ENCODE measurements around the gene SDK2.

Gene SDK2

GRCh38 chr17:73541111-73541510 lies 103.1 kb downstream of the SDK2 start:
- no peaks in the 10 kb centered on the region for H3K79me2 ChIP-seq (ENCODE audit: control insufficient read depth, low read length)
- H3K9me3 ChIP-seq (ENCODE audit: control insufficient read depth, insufficient read depth, low read length): no peaks in the 10 kb centered on the region
- no peak overlapping the region for H3K4me2 ChIP-seq (ENCODE audit: low read length)
- no peak overlapping the region for H3K4me3 ChIP-seq (ENCODE audit: low read length)
- H3K27me3 ChIP-seq (ENCODE audit: control insufficient read depth, low read length): 0 out of 2 replicates have a peak, but pooled peaks cover 2% of the 10 kb centered on the region
- no peak overlapping the region for H3K27ac ChIP-seq (ENCODE audit: low read depth, low read length)
- no peak for TF ChIP-seq EZH2phosphoT487 (IDR thresholded peaks at IDR 0.05; ENCODE audit: borderline replicate concordance, low read length)
- TF ChIP-seq, protein P1, sequence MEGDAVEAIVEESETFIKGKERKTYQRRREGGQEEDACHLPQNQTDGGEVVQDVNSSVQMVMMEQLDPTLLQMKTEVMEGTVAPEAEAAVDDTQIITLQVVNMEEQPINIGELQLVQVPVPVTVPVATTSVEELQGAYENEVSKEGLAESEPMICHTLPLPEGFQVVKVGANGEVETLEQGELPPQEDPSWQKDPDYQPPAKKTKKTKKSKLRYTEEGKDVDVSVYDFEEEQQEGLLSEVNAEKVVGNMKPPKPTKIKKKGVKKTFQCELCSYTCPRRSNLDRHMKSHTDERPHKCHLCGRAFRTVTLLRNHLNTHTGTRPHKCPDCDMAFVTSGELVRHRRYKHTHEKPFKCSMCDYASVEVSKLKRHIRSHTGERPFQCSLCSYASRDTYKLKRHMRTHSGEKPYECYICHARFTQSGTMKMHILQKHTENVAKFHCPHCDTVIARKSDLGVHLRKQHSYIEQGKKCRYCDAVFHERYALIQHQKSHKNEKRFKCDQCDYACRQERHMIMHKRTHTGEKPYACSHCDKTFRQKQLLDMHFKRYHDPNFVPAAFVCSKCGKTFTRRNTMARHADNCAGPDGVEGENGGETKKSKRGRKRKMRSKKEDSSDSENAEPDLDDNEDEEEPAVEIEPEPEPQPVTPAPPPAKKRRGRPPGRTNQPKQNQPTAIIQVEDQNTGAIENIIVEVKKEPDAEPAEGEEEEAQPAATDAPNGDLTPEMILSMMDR (IDR thresholded peaks at IDR 0.05; ENCODE audit: low read depth, low read length, poor library complexity, severe bottlenecking): no peak
- no peaks in the 10 kb centered on the region for H4K20me1 ChIP-seq (ENCODE audit: control insufficient read depth, insufficient read depth, low read depth, low read length)
- H3K36me3 ChIP-seq (ENCODE audit: control insufficient read depth, low read length): no peaks in the 10 kb centered on the region
- no peaks in the 10 kb centered on the region for H3F3A ChIP-seq (ENCODE audit: control insufficient read depth, insufficient read depth)
- H3K4me1 ChIP-seq (ENCODE audit: control insufficient read depth, low read length): no peaks in the 10 kb centered on the region
- no peaks in the 10 kb centered on the region for H3K9me2 ChIP-seq (replicated peaks; ENCODE audit: control insufficient read depth, low read length)

GRCh38 chr17:73539166-73539565 lies 105.1 kb downstream of the SDK2 start:
- no peaks in the 10 kb centered on the region for H4K20me1 ChIP-seq (ENCODE audit: control insufficient read depth, insufficient read depth, low read depth, low read length)
- no peak overlapping the region for H3K27ac ChIP-seq (ENCODE audit: low read depth, low read length)
- 0 out of 2 replicates have a peak, but pooled peaks cover under 1% of the 10 kb centered on the region for H3K27me3 ChIP-seq (ENCODE audit: control insufficient read depth, low read length)
- TF ChIP-seq EZH2phosphoT487 (IDR thresholded peaks at IDR 0.05; ENCODE audit: borderline replicate concordance, low read length): no peak
- TF ChIP-seq, protein P1 (IDR thresholded peaks at IDR 0.05; ENCODE audit: low read depth, low read length, poor library complexity, severe bottlenecking): no peak
- no peaks in the 10 kb centered on the region for H3K9me2 ChIP-seq (replicated peaks; ENCODE audit: control insufficient read depth, low read length)
- H3K79me2 ChIP-seq (ENCODE audit: control insufficient read depth, low read length): no peaks in the 10 kb centered on the region
- H3F3A ChIP-seq (ENCODE audit: control insufficient read depth, insufficient read depth): no peaks in the 10 kb centered on the region
- H3K36me3 ChIP-seq (ENCODE audit: control insufficient read depth, low read length): no peaks in the 10 kb centered on the region
- H3K9me3 ChIP-seq (ENCODE audit: control insufficient read depth, insufficient read depth, low read length): no peaks in the 10 kb centered on the region
- no peaks in the 10 kb centered on the region for H3K4me1 ChIP-seq (ENCODE audit: control insufficient read depth, low read length)
- H3K4me3 ChIP-seq (ENCODE audit: low read length): no peak overlapping the region
- H3K4me2 ChIP-seq (ENCODE audit: low read length): no peak overlapping the region

DNA sequence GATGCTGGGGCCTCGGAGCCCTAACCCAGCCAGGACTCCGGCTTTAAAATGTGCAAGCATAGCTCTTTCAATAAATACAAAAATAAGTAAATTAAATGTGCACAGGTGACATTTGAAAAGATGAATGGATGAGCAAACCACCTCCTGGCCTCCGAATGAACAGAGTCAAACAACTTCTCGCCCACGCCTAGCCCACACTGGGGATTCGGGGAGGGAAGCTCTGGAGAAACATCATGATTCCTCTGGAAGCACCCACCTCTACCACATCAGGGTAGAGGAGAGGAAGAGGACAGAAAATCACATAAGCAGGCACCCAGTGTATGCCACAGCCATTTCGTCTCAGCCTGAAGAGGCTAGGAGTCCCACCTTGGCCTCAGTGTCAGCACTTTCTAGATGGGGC lies 105.8 kb downstream of the SDK2 start:
- no peaks in the 10 kb centered on the region for H3K27me3 ChIP-seq (ENCODE audit: control insufficient read depth, low read length)

More for the DNA sequence above, 105.8 kb downstream of the SDK2 start:
- no peaks in the 10 kb centered on the region for H3K36me3 ChIP-seq (ENCODE audit: control insufficient read depth, low read length)
- H3K4me3 ChIP-seq (ENCODE audit: low read length): no peak overlapping the region
- TF ChIP-seq EZH2phosphoT487 (IDR thresholded peaks at IDR 0.05; ENCODE audit: borderline replicate concordance, low read length): no peak
- TF ChIP-seq, protein P1 (IDR thresholded peaks at IDR 0.05; ENCODE audit: low read depth, low read length, poor library complexity, severe bottlenecking): no peak
- no peaks in the 10 kb centered on the region for H3K4me1 ChIP-seq (ENCODE audit: control insufficient read depth, low read length)
- no peaks in the 10 kb centered on the region for H4K20me1 ChIP-seq (ENCODE audit: control insufficient read depth, insufficient read depth, low read depth, low read length)
- no peak overlapping the region for H3K27ac ChIP-seq (ENCODE audit: low read depth, low read length)
- no peaks in the 10 kb centered on the region for H3K9me2 ChIP-seq (replicated peaks; ENCODE audit: control insufficient read depth, low read length)
- no peaks in the 10 kb centered on the region for H3K79me2 ChIP-seq (ENCODE audit: control insufficient read depth, low read length)
- no peaks in the 10 kb centered on the region for H3K9me3 ChIP-seq (ENCODE audit: control insufficient read depth, insufficient read depth, low read length)
- no peaks in the 10 kb centered on the region for H3F3A ChIP-seq (ENCODE audit: control insufficient read depth, insufficient read depth)
- H3K4me2 ChIP-seq (ENCODE audit: low read length): no peak overlapping the region

All from DOHH2 (cell line).